OCI-LY7 (cell line): ENCODE data around the gene ANKRD62. TPM values are rescaled to one million over a fixed set of nuclear protein-coding genes. Genes with fewer than 3 reads are reported as not detected.

ENCODE experiments used
- BruUV-seq: library from RNA; stranded (reverse); fragments of 400-500 nt; replicated peaks from 2 replicates; lab custom pipeline; 2021; lab: Mats Ljungman, UMichigan
- CTCF ChIA-PET: fragments of 300-600 bp; sonication (Branson Sonifier 250); formaldehyde crosslinking; loops from one replicate; lab custom pipeline; 2022; ENCODE audit warnings: antibody characterized with exemption; ENCODE audit not compliant: unreplicated experiment; lab: Charles Lee
- POLR2A ChIA-PET: fragments of 300-600 bp; sonication (Branson Sonifier 250); formaldehyde crosslinking; loops from one replicate; lab custom pipeline; 2022; ENCODE audit warnings: antibody characterized with exemption; lab: Charles Lee
- DNase-seq: peaks from one replicate; pipeline ENCODE4 v3.0.0-alpha.2; 2015; ENCODE audit warnings: low spot score
- H2AFZ ChIP-seq: fragments of 200-600 bp; sonication (generic), shearing (Covaris generic); 2 replicates; pipeline ENCODE4 v1.6.1; 2014; ENCODE audit warnings: mild to moderate bottlenecking, antibody characterized with exemption, low read length, moderate library complexity
- H3K27ac ChIP-seq: fragments of 200-600 bp; sonication (generic); 2 replicates; pipeline ENCODE4 v1.5.1; 2014; ENCODE audit warnings: mixed run types, low read depth, mild to moderate bottlenecking, moderate library complexity, low read length, inconsistent platforms; ENCODE audit not compliant: poor library complexity, severe bottlenecking
- H3K36me3 ChIP-seq: fragments of 200-600 bp; sonication (generic); 2 replicates; pipeline ENCODE4 v1.6.1; 2014; ENCODE audit warnings: mild to moderate bottlenecking, antibody characterized with exemption, low read length, moderate library complexity, mixed read lengths; ENCODE audit not compliant: insufficient read depth
- H3K4me1 ChIP-seq: fragments of 200-600 bp; sonication (generic); 2 replicates; pipeline ENCODE4 v1.5.1; 2014; ENCODE audit warnings: mild to moderate bottlenecking, low read length; ENCODE audit not compliant: insufficient read depth, poor library complexity, severe bottlenecking
- H3K4me2 ChIP-seq: fragments of 200-600 bp; sonication (generic); 2 replicates; pipeline ENCODE4 v1.6.1; 2014; ENCODE audit warnings: mild to moderate bottlenecking, low read length
- H3K4me3 ChIP-seq: fragments of 200-600 bp; sonication (generic); 2 replicates; pipeline ENCODE4 v1.5.1; 2014; ENCODE audit warnings: mild to moderate bottlenecking, low read depth, low read length; ENCODE audit not compliant: poor library complexity, severe bottlenecking
- H3K79me2 ChIP-seq: fragments of 200-600 bp; sonication (generic); 2 replicates; pipeline ENCODE4 v1.6.1; 2016; ENCODE audit warnings: low read depth, mild to moderate bottlenecking, low read length, moderate library complexity, mixed read lengths; ENCODE audit not compliant: insufficient read depth
- H3K9me2 ChIP-seq: fragments of 200-600 bp; sonication (generic); 2 replicates; pipeline ENCODE4 v1.6.1; 2016; ENCODE audit warnings: mild to moderate bottlenecking, low read length, mixed read lengths; ENCODE audit not compliant: insufficient read depth
- H3K9me3 ChIP-seq: fragments of 200-600 bp; sonication (generic); 2 replicates; pipeline ENCODE4 v1.6.1; 2014; ENCODE audit warnings: mild to moderate bottlenecking, mixed run types, low read length, mixed read lengths
- H4K20me1 ChIP-seq: fragments of 200-600 bp; sonication (generic); 2 replicates; pipeline ENCODE4 v1.6.1; 2014; ENCODE audit warnings: mild to moderate bottlenecking, antibody characterized with exemption, low read length, moderate library complexity, mixed read lengths; ENCODE audit not compliant: insufficient read depth
- EZH2phosphoT487 ChIP-seq: fragments of 200-600 bp; sonication (generic); IDR thresholded peaks from 2 replicates; pipeline ENCODE4 v1.6.1; 2018; ENCODE audit warnings: low read depth, borderline replicate concordance, mild to moderate bottlenecking, mixed run types, antibody characterized with exemption, low read length, moderate library complexity, mixed read lengths
- intact Hi-C: fragments of 100-400 bp; cut with micrococcal nuclease; formaldehyde crosslinking; loops from one replicate; pipeline ENCODE4 v1.10.0; 2022; ENCODE audit not compliant: unreplicated experiment
- total RNA-seq, 2 experiments: library from RNA; depleted of rRNA in 1 of 2; stranded (reverse); fragments of >200 nt in 1 of 2; shearing (Covaris generic) in 1 of 2; gene quantifications; 2 replicates each; pipeline ENCODE4 v1.2.3, GENCODE V29; 2014 to 2022
- TF ChIP-seq, protein P1 (sequence below): fragments of 200-600 bp; sonication (generic); conservative IDR thresholded peaks from 2 replicates; pipeline ENCODE4 v1.5.1; 2014; ENCODE audit warnings: mild to moderate bottlenecking, antibody characterized with exemption, low read length, moderate library complexity, mixed read lengths

ANKRD62 gene
- total RNA-seq, 2 experiments from 2014 or later: 4.1 to 7.3 TPM

DNA sequence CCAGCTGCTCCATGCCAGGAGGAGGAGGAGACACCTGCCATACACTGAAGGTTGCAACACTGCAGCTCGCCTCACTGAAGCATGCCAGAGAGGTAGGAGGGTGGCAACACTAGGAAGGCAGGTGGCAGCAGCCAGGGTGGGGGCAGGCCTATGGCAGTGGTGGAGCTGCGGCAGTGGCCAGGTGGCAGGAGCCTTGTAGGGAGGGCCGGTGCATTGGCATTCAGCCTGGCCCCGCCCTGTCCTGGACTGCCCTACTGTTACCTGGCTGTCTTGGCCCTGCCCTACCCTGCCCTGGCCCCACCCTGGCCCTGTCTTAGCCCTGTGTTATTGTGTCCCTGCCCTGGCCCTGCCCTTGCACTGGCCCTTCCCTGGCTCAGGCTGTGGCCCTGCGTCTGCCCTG is 7.4 kb upstream of the ANKRD62 start:
- Histone ChIP-seq H3K27ac (no peak overlapping the region), H3K9me2 (no peaks in the 10 kb centered on the region), H3K9me3 (no peaks in the 10 kb centered on the region), H3K4me1 (no peaks in the 10 kb centered on the region), H3K4me2 (no peak overlapping the region), H2AFZ (no peak overlapping the region), H4K20me1 (no peaks in the 10 kb centered on the region), H3K4me3 (no peak overlapping the region), H3K36me3 (no peaks in the 10 kb centered on the region), H3K79me2 (no peaks in the 10 kb centered on the region)
- BruUV-seq: no TSS peak
- ChIA-PET CTCF (no interaction called here), POLR2A (no interaction called here)
- DNase-seq: no peak
- intact Hi-C loops: no loop called here
- TF ChIP-seq, protein P1, sequence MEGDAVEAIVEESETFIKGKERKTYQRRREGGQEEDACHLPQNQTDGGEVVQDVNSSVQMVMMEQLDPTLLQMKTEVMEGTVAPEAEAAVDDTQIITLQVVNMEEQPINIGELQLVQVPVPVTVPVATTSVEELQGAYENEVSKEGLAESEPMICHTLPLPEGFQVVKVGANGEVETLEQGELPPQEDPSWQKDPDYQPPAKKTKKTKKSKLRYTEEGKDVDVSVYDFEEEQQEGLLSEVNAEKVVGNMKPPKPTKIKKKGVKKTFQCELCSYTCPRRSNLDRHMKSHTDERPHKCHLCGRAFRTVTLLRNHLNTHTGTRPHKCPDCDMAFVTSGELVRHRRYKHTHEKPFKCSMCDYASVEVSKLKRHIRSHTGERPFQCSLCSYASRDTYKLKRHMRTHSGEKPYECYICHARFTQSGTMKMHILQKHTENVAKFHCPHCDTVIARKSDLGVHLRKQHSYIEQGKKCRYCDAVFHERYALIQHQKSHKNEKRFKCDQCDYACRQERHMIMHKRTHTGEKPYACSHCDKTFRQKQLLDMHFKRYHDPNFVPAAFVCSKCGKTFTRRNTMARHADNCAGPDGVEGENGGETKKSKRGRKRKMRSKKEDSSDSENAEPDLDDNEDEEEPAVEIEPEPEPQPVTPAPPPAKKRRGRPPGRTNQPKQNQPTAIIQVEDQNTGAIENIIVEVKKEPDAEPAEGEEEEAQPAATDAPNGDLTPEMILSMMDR: no peak
- TF ChIP-seq EZH2phosphoT487: no peak

DNA sequence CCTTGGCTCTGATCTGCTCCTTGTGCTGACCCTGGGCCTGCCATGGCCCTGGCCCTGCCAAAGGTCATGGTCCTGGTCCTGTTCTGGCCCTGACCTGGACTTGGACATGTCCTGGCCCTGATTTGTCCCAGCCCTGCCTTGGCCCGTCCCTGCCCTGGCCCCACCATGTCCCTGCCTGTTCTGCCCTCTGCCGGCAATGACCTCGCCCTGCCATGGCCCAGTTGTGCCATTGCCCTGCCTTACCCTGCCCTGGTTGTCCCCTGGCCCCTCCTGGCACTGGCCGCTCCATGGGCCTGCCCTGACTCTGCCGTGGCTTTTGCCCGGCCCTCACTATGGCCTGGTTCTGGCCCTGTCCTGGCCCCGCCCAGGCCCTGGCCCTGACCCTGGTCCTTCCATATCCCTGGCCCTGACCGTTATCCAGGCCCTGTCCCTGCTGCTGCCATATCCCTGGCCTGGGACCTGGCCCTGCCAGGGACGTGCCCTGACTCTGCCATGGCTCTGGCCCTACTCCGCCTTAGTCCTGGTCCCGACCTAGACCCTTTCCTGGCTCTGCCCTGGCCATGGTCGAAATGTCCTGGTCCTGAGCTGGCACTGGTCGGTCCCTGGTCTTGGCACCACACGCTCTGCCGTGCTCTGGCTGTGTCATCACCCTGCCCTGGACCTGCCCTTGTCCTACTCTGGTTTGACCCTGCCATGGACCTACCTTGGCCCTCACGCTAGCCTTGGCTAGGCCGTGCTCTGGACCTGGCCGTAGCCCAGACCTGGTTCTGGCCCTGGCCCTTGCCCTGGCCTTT is 6.8 kb upstream of the ANKRD62 start:
- intact Hi-C loops: no loop called here
- BruUV-seq: no TSS peak
- TF ChIP-seq, protein P1: no peak
- TF ChIP-seq EZH2phosphoT487: no peak
- no peak for DNase-seq
- CTCF ChIA-PET: no interaction called here
- Histone ChIP-seq H3K4me1 (no peaks in the 10 kb centered on the region), H3K9me2 (no peaks in the 10 kb centered on the region), H2AFZ (no peak overlapping the region), H3K9me3 (no peaks in the 10 kb centered on the region), H3K36me3 (no peaks in the 10 kb centered on the region), H3K27ac (no peak overlapping the region), H3K4me2 (no peak overlapping the region), H3K4me3 (no peak overlapping the region), H4K20me1 (no peaks in the 10 kb centered on the region), H3K79me2 (no peaks in the 10 kb centered on the region)
- POLR2A ChIA-PET: interaction anchor here (0.6 kb wide), 1 partner anchor 13 kb away, joined by 3 read pairs; no protein-coding TSS in a partner anchor

DNA sequence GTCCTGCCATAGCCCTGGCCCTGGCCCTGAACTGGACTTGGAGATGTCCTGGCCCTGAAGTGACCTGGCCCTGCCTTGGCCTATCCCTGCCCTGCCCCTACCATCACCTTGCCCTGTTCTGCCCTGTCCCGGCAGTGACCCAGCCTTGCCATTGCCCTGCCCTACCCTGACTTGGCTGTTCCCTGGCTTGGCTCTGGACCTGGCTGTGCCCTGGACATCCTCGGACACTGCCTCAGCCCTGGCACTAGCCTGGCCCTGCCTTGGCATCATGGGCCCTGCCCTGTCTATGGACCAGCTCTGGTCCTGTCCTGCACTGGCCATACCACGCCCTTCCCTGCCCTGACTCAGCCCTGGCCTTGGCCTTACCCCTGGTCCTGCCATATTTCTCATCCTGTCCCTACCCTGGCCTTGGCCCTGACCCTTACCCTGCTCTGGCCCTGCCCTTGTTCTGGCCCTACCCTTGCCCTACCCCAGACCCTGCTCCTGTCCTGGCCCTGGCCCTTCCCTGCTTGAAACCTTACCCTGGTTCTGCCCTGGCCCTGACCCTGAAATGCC is 6.1 kb upstream of the ANKRD62 start:
- TF ChIP-seq, protein P1: no peak
- no peak for TF ChIP-seq EZH2phosphoT487
- Histone ChIP-seq H3K4me1 (no peaks in the 10 kb centered on the region), H3K9me3 (no peaks in the 10 kb centered on the region), H2AFZ (no peak overlapping the region), H3K79me2 (no peaks in the 10 kb centered on the region), H3K4me3 (no peak overlapping the region), H3K27ac (no peak overlapping the region), H4K20me1 (no peaks in the 10 kb centered on the region), H3K9me2 (no peaks in the 10 kb centered on the region), H3K4me2 (no peak overlapping the region), H3K36me3 (no peaks in the 10 kb centered on the region)
- ChIA-PET POLR2A (interaction anchor here (0.6 kb wide), 1 partner anchor 13 kb away, joined by 3 read pairs; no protein-coding TSS in a partner anchor), CTCF (no interaction called here)
- intact Hi-C loops: no loop called here
- no TSS peak for BruUV-seq
- no peak for DNase-seq
